Heart right ventricle (tissue), 16 donors: ENCODE data around the gene SARNP. TPM values are rescaled to one million over a fixed set of nuclear protein-coding genes. Genes with fewer than 3 reads are reported as not detected.

Experiments
- ATAC-seq, 8 donors: fragments of 200-7000 bp; cut with Tn5 transposase; one replicate each; pipeline ENCODE4 v1.9.1; 2020; ENCODE audit warnings: mild to moderate bottlenecking in 8 of 8, moderate library complexity in 8 of 8, moderate number of reproducible peaks in 1 of 8
- DNase-seq, 2 donors: peaks; one replicate each; pipeline ENCODE4 v3.0.0-alpha.2; 2020
- H3K27ac ChIP-seq, 10 donors: fragments of 200-600 bp; sonication (generic) in 2 of 10; one replicate each; pipeline versions ENCODE4 v1.5.0 to v1.8.0; 2020 to 2022; ENCODE audit warnings: mild to moderate bottlenecking in 3 of 10
- H3K27me3 ChIP-seq, 7 donors: fragments of 200-600 bp; one replicate each; pipeline ENCODE4 v1.8.0; 2021 to 2022; ENCODE audit warnings: mild to moderate bottlenecking in 2 of 7
- H3K36me3 ChIP-seq, 9 donors: fragments of 200-600 bp; sonication (generic) in 1 of 9; one replicate each; pipeline versions ENCODE4 v1.5.0 to v1.8.0; 2020 to 2022; ENCODE audit warnings: mild to moderate bottlenecking in 2 of 9
- H3K4me1 ChIP-seq, 9 donors: fragments of 200-600 bp; sonication (generic) in 1 of 9; one replicate each; pipeline versions ENCODE4 v1.5.0 to v1.8.0; 2020 to 2022; ENCODE audit warnings: mild to moderate bottlenecking in 4 of 9
- H3K4me3 ChIP-seq, 10 donors: fragments of 200-600 bp; sonication (generic) in 2 of 10; one replicate each; pipeline versions ENCODE4 v1.5.0 to v1.8.0; 2020 to 2022; ENCODE audit warnings: mild to moderate bottlenecking in 7 of 10, moderate library complexity in 2 of 10
- H3K9me3 ChIP-seq, 11 donors: fragments of 200-600 bp in 10 of 11; sonication (generic) in 2 of 11; one replicate each; pipeline versions ENCODE4 v1.5.0 to v1.8.0; 2013 to 2022; ENCODE audit warnings: mild to moderate bottlenecking in 2 of 11, control low read depth in 1 of 11, moderate library complexity in 1 of 11
- CTCF ChIP-seq, 9 donors: fragments of 200-600 bp; sonication (generic) in 2 of 9; IDR thresholded peaks; one replicate each; pipeline versions ENCODE4 v1.5.0 to v1.8.0; 2021 to 2022; ENCODE audit warnings: antibody characterized with exemption in 9 of 9, mild to moderate bottlenecking in 5 of 9, moderate library complexity in 1 of 9
- WGBS, 2 donors: extraction: QIAGEN DNeasy Blood & Tissue Kit; methylation state at CpG; one replicate each; pipeline ENCODE4 v1.1.7; 2013; ENCODE audit warnings: inconsistent platforms in 1 of 2; 5-methylcytosine and 5-hydroxymethylcytosine counted together
- intact Hi-C, 10 donors: fragments of 100-400 bp; cut with DNase I; formaldehyde crosslinking; loops; one replicate each; pipeline versions ENCODE4 v1.11.1 to v1.14.2; 2022
- polyA plus RNA-seq, 2 donors: library from polyadenylated mRNA; stranded (reverse); fragments of 200-250 nt; gene quantifications; one replicate each; pipeline ENCODE4 v1.2.3, GENCODE V29; 2013
- total RNA-seq, 10 donors: library from RNA; stranded (reverse); fragmentation: NEBNext Ultra II Directional in 3 of 10; extraction: Animal tissue kit (Norgen Biotek cat#: 25700) in 3 of 10; gene quantifications; one replicate each; pipeline versions ENCODE4 v1.2.1 to v1.2.4, GENCODE V29; 2021 to 2023
- donor health status: Arrhythmogenic right ventricular cardiomyopathy.
- donor health status: ischemic (EF 13 %, LVEDD 7.1; RV severe dilation, severe dysfunction).
- donor health status: healthy with polysubstance abuse.
- donor health status: DM: no; HTN: yes; CAD: no.
- donor health status: DM: no; HTN: no; CAD: no.
- donor health status: ischemic (EF 25% LVEDD 6.9; RV normal size, moderate dysfunction).
- donor health status: ischemic (EF 25% LVEDD 5.7; RV mildly dilated, moderate dysfunction).
- donor health status: healthy.
- donor health status: DM: yes; HTN: yes; CAD: no.
- donor health status: Ischemic cardiomyopathy.
- donor health status: ischemic (EF 35%, LVEDD 5.7; RV mildly dilated, moderate dysfunction).
- donor health status: nonischemic (EF 11% LVEDD 7.7; RV severe dilation, severe dysfunction).
- donor health status: DM: yes; HTN: yes; CAD: no.
- donor health status: PGD.
- donor health status: ischemic (EF 29% LVEDD 5.4; RV normal size, mild dysfunction).
- donor health status: nonischemic (EF 23%, LVEDD 6.1; RV moderate dilation, normal function).

SARNP gene
- total and polyA plus RNA-seq, 12 donors = 47.5 to 136 (median 55.2) TPM

GRCh38 chr12:55850893-55851292 lies 33.4 kb upstream of the SARNP start:
- no peaks in the 10 kb centered on the region for H3K36me3 ChIP-seq
- peaks cover 0 to 5% (median 0%) of the 10 kb centered on the region in 7 donors for H3K27me3 ChIP-seq
- peaks cover 0 to 49% (median 19%) of the 10 kb centered on the region in 9 donors for H3K4me1 ChIP-seq
- no peak for TF ChIP-seq CTCF (IDR thresholded peaks at IDR 0.05)
- no peak for DNase-seq
- WGBS, 2 donors = 75 to 79% methylated on average over 3 of the region's 3 CpGs
- intact Hi-C loops = loop anchor here in 1 of 10 donors (5.0 kb wide), 1 partner anchor 41 kb away; no protein-coding TSS in a partner anchor
- H3K4me3 ChIP-seq = no peak overlapping the region
- peak overlapping the region in 4 of 10 donors; percentile 1 to 90 (median 72) for H3K27ac ChIP-seq
- no peak for ATAC-seq
- no peaks in the 10 kb centered on the region for H3K9me3 ChIP-seq

- peaks cover 0 to 54% (median 19%) of the 10 kb centered on the region in 9 donors for H3K4me1 ChIP-seq
- H3K27ac ChIP-seq = peak overlapping the region in 9 of 10 donors; percentile 1 to 90 (median 75)
- H3K4me3 ChIP-seq = no peak overlapping the region
- intact Hi-C loops = loop anchor here in 1 of 10 donors (5.0 kb wide), 1 partner anchor 42 kb away; no protein-coding TSS in a partner anchor
- ATAC-seq (no peak), DNase-seq (no peak)
- 32 to 44% methylated on average over 1 of the region's 1 CpG for WGBS, 2 donors
- H3K9me3 ChIP-seq = no peaks in the 10 kb centered on the region
- TF ChIP-seq CTCF (IDR thresholded peaks at IDR 0.05) = no peak
- peaks cover 0 to 5% (median 0%) of the 10 kb centered on the region in 7 donors for H3K27me3 ChIP-seq
- no peaks in the 10 kb centered on the region for H3K36me3 ChIP-seq
These were observed 32.9 kb upstream of the SARNP start for GRCh38 chr12:55850401-55850800.

- no peak overlapping the region for H3K4me3 ChIP-seq
- WGBS, 2 donors = 68 to 73% methylated on average over 7 of the region's 7 CpGs
- no peaks in the 10 kb centered on the region for H3K9me3 ChIP-seq
- H3K27ac ChIP-seq = peak overlapping the region in 9 of 10 donors; percentile 9 to 90 (median 85)
- ATAC-seq (no peak), DNase-seq (no peak)
- no peak for TF ChIP-seq CTCF (IDR thresholded peaks at IDR 0.05)
- peaks cover 0 to 5% (median 0%) of the 10 kb centered on the region in 7 donors for H3K27me3 ChIP-seq
- H3K36me3 ChIP-seq = no peaks in the 10 kb centered on the region
- intact Hi-C loops = loop anchor here in 4 of 10 donors (2.0 to 5.0 kb wide), 3 partner anchors 43 to 78 kb away; partner anchors contain the start of gene PYM1 (in 3 of the 4)
- H3K4me1 ChIP-seq = peaks cover 0 to 60% (median 19%) of the 10 kb centered on the region in 9 donors
These were observed 32.3 kb upstream of the SARNP start for GRCh38 chr12:55849616-55850343.

- ATAC-seq (peak; percentile 93 to 98 (median 96)), DNase-seq (peak; percentile 84 to 92)
- intact Hi-C loops = loop anchor here in 3 of 10 donors (2.0 to 5.0 kb wide), 3 partner anchors 17 to 80 kb away; partner anchors contain the start of gene PYM1 (in 3 of the 3)
- H3K36me3 ChIP-seq = no peaks in the 10 kb centered on the region
- WGBS, 2 donors = 31 to 34% methylated on average over 6 of the region's 6 CpGs
- no peak for TF ChIP-seq CTCF (IDR thresholded peaks at IDR 0.05)
- H3K4me1 ChIP-seq = peaks cover 0 to 60% (median 19%) of the 10 kb centered on the region in 9 donors
- peak overlapping the region; percentile 81 to 96 (median 89) for H3K27ac ChIP-seq
- H3K27me3 ChIP-seq = peaks cover 0 to 5% (median 0%) of the 10 kb centered on the region in 7 donors
- peak overlapping the region in 7 of 10 donors; percentile 8 to 40 (median 27) for H3K4me3 ChIP-seq
- H3K9me3 ChIP-seq = no peaks in the 10 kb centered on the region
These were observed 30.2 kb upstream of the SARNP start for GRCh38 chr12:55847603-55848291.
